Measurements from ENCODE around the gene TRAFD1.

DNA sequence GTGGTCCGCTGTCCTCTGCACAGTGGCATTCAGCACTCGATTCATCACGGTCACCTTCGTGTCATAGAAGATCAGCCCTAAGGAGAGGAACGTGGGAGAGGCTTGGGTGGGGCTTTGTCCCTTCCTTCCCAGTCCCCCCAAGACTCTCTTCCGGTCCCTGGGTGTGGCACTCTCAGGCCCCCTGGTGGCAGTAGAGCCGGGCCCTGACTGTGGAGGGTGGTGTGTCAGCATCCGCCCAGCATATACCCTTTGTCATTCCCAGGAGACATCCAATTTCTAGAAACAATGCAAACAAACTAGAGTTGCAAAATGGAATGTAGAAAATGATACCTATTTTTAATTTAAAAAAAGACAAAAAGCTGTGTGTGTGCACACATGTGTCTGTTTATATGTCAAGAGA is 45.0 kb downstream of the TRAFD1 start:
- TF ChIP-seq, protein P1, sequence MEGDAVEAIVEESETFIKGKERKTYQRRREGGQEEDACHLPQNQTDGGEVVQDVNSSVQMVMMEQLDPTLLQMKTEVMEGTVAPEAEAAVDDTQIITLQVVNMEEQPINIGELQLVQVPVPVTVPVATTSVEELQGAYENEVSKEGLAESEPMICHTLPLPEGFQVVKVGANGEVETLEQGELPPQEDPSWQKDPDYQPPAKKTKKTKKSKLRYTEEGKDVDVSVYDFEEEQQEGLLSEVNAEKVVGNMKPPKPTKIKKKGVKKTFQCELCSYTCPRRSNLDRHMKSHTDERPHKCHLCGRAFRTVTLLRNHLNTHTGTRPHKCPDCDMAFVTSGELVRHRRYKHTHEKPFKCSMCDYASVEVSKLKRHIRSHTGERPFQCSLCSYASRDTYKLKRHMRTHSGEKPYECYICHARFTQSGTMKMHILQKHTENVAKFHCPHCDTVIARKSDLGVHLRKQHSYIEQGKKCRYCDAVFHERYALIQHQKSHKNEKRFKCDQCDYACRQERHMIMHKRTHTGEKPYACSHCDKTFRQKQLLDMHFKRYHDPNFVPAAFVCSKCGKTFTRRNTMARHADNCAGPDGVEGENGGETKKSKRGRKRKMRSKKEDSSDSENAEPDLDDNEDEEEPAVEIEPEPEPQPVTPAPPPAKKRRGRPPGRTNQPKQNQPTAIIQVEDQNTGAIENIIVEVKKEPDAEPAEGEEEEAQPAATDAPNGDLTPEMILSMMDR (IDR thresholded peaks at IDR 0.05), result peak; percentile 69
- TF ChIP-seq ZFX (IDR thresholded peaks at IDR 0.05; ENCODE audit: borderline replicate concordance), result no peak
